HG03175 (cell line): ENCODE results near the gene ASPN.

Experiments used
- ATAC-seq: cut with Tn5 transposase; IDR thresholded peaks from one replicate; pipeline ENCODE4 v1.9.1; 2021; ENCODE audit warnings: mild to moderate bottlenecking, moderate library complexity; ENCODE audit not compliant: unreplicated experiment

Gene ASPN

DNA sequence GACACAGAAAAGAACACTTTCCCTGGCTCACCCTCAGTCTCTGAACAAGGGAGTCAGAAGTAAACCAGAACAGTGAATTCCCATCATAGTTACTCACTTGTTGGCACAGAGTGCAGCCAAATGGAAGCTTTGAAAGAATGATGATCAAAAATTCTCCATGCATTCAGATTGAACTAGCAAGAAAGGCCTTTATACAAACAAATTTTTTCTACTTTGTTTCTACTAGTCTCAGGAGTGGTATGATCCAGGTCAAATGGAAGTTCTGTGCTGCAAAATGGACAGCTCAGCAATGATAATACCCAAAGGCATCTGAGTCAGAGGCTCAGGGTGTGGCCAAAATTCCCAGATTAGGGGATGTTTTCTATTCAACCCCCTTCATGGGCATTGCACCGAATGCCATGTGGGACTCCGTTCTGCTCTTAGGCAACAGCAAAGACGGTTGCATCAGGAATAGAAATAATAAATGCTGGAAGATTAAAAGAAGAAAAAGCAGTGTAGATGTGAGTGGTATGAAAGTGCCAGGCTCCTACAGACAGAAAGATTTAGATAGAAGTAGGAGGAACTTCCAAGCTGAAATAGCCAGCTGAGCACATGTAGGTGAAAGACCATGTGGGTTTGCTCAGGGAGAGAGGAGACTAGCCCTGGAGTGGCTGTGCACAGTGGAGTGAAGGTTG, 24.0 kb upstream of the ASPN start:
- no peak for ATAC-seq

DNA sequence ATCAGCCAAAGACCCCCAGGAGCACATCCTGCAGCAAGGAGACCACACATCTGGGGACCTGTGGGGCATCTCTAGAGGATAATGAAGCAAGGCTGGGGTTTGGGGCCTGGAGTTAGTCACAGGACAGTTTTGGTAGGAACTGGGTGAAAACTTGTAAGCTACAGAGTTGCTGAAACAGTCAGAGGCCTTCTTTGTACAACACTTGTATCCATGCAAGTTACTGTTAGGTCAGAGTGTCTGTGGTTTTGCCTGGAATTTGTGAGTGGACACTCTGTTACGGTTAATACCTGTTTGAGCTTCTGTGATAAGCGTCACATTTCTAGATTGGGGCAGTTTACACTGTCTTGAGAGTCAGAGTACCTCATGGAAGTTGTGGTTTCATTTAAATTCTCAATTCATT, 22.6 kb upstream of the ASPN start:
- ATAC-seq = no peak

DNA sequence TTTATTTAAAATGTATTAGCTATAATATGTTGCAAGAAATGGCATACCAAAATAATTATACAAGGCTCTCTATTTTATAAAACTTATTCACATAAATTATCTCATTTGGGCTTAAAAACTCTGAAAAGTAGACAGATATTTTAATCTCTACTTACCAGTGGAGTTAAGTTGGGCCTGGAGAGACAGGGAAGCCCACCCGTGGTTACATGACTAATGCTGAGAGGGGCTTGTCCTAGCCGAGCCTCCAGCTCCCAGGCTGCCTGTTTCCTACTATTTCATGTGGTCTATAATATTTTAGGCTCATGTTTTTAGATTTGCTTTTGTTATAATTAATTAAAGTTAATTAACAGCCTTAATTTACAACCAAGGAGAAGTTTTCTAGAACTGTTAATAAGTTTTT, 20.9 kb upstream of the ASPN start:
- ATAC-seq = no peak

DNA sequence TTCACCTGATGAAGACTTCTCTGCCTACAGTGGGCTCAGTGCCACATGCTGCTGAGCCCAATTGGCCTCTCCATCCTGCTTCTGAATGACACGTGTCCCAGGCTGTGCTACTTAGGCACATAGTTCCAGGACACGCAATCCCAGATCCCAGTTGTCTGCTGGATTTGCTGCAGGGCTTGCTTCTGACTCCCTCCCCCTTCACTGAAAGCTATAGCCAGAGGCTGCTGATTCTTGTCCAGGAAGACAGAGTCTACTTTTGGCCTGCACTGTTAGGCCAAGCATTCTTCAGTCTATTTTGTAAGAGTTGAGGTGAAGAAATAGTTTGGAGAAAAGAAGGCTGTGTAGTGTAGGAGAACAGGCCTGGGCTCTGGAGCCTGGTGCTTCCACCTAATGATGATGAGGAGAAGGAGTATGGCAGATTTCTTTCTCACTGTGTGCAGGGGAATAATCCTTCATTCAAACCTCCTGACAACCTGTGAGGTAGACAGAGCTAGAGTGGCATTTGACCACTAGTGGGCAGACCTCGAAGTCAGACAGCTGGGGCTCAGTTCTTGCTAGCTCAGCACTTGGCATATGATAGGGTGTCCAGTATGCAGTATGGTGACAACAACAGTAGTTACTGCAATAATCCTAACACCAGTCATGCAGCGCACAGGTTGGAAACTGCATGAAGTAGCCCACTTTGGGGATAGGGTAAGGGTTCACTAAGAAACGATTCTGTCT, 19.5 kb upstream of the ASPN start:
- ATAC-seq = no peak

DNA sequence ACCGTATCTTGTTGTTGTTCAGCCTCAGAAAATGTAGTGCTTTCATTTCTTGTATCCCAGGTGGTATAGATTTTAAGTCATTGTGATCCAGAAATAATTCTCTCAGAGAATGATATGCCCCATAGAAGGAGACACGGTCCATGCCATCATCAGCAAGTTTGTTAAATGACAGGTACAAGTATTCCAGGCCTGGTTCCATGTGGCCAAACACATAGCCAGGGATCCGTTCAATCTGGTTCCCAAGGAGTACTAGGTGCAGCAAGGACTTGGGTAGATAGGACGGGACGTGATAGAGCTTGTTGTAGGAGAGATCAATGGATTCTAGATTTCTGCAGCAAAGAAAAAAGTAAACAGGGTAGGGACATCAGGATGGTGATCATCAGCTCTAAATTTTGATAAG, 18.4 kb upstream of the ASPN start:
- no peak for ATAC-seq

DNA sequence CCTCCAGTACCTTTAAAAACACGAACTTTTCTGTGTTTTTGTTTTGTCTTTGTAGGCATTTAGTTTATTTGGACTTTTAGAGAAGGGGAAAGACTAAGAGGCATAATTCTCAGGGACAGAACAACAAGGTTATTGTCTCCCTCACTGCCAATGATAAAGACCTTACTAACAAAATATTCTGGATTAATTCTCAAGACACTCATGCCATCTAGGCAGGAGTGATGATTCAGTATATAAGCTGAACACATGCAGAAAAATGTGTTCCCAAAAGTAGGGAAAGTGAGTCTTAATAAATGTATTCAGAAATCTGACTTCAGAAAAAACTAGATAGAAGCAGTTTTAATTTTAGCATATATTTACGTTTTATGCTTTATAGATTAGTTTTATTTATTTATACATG, 17.4 kb upstream of the ASPN start:
- ATAC-seq = no peak

DNA sequence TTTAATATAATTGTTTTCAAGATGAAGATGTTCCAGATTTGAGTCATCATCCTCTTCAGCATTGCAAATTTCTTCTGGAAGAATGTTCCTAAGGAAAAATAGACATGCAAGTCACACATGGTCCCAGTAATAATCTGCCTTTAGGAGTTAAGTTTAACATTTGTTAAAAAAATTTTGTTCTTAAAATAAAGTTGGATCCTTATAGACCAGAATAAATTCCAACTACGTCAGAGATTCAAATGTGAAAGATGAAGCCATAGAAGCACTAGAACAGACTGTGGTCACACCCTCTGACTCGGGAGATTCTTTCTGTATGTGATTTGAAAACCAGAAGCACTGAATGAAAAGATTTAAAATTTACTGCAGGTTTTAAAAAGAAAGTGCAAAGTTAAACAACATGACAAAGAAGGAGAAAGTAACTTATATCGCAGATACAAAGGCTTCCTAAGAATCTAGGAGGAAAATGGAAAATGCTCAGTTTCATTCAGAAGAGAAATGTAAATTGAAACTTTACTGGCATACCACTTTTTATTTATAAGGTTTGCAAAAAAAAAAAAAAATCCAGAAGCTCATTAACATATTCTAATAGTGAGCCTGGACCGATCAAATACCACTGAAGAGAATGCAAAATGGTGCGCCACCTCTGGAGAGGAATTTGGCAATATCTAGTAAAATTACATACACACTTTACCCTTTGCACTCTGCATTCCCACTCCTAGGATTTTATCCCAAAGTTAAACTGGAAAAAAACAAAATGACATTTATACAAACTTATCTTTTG, 14.3 kb upstream of the ASPN start:
- no peak for ATAC-seq

DNA sequence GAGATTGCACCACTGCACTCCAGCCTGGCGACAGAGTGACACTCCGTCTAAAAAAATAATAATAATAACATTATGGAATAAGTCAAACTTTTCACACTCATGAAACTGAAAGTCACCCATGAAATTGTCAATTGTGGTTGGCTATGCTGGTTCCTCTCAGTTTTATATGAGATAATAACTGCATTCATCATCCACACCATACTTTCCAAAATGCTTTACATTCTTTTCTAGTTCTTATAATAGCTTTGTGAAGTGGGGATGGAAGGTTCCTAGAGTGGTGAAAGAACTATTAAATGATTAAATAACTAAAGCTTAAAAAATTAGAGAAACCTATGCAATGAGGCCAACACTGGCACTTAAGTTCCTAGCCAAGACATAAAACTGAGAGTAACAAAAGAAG, 12.6 kb upstream of the ASPN start:
- ATAC-seq = no peak

DNA sequence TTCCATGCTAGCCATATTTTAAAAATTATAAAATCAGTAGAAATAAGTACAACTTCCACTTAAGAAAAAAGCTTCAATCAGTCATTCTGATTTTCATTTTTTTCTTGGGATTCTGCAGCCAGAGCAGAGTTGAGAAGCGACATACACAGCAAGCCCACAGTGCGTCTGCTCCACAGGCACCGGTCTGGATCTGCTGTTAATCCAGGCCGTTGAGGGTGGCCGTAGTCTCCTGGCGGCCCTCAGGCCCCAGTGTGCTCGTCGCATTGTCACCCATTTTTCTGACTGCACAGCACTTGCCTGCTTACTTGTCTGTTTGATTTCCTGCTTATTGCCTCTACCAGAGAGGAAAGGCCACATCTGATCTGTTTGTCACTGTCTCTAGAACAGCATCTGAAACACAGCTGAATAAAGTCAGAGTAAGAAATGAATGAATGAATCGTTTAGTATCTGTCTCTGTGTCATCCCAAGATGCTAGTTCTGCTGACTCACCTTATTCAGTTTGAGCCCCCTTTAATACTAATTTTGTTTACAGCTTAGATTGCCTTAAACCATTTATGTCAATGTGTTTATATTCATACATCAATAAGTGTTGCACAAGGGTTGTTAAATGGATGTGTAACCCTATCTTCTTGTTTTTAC, 11.6 kb upstream of the ASPN start:
- ATAC-seq = no peak

DNA sequence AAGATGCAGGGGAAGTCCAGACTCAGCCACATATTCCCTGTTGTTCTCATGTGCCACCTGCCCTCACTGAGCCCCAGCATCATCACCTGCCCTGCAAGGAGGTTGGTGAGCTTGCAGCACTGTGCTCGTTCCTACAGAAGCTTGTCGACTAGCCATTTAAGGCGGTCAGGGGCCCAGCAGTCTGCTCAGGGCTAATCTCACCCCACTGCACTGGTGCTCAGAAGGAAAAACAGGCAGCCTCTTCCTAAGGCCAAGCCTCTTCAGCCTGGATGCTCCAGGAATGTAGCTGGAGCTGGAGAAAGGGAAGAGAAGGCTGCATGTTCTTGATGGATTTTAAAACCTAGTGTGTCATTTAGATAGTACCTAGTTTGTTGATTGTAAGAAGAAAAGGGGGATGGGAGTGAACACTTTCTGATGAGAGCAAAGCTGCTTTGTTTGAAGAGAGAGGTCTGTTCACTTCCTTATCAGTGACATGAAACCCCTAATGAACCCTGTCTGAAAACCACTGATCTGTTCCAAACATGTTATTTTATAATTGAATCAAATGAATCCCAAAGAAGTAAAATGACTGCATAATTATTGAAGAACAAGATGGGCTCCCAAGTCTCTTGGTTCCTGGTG, 10.6 kb upstream of the ASPN start:
- no peak for ATAC-seq

DNA sequence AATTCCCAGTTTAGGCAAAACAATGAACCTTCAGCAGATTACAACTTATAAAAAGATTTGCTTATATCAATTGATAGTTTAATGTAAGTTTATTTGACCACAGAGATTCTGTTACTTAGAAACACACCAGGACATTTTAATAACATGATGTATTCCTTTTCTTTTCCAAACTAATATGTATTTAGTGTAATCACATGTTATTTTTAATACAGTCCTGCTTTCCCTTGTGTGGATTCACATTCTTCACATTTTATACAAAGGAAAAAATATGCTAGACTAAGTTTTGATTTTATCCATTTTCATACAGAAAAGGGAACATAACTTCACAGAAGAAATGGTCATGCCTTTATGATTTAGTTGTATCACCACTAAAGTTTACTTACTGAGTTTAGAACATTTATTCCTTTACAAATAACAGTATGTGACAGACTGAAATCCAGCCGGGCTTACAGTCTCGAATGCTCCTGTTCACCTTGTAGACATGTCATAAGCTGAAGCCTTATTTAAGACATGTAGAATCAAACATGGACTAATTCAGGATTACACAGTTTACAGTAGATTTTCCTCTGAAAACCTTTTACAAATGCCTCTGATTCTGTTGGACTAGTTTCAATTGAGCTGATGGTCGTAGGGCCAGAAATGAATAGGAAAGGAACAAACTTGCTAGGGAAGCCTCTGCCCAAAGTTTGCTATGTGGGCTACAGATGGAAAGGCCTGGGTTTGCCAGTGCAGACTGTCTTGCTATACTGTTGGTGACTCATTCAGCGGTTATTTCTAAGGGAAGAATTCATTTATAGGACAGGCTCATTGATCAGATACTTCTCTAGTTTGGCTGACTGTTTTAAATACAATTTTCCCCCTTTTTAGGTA, 6.6 kb upstream of the ASPN start:
- no peak for ATAC-seq

DNA sequence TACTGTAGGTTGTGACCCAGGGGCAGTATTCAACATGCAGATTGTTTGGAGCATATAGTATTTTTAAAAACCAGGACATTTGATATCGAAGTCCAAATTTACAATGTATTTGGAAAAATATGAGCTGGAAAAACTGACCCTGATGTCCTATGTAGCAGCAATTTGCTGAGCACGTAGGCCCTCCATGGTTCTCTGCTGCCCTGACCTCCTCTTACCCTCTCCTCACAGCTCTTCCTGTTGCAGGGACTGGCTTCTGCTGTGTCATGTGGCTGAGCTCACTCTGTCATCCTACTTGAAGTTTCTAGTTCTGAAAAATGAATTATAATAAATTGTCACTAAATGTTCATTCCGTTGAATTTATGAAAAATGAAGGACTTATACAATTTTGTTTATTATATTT, 4.1 kb upstream of the ASPN start:
- no peak for ATAC-seq

DNA sequence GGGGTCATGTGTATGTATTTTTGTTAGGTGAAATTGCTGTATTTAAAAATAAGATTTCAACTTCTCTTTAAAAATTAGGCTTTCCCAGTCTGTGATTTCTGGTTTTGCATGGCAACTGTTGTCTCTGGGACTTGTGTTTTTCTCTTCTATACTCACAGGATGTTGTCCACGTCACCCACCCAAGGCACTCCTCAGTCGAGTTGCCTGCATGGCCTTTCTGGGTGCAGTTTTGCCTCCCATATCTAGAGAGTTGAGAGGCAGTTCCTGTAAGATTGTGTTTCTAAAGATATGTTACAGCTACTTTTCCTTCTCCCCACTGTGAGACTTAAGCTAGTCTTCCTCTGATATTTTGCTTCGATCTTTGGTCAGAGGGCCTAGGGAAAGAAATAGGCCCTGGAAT, 2.3 kb upstream of the ASPN start:
- no peak for ATAC-seq

DNA sequence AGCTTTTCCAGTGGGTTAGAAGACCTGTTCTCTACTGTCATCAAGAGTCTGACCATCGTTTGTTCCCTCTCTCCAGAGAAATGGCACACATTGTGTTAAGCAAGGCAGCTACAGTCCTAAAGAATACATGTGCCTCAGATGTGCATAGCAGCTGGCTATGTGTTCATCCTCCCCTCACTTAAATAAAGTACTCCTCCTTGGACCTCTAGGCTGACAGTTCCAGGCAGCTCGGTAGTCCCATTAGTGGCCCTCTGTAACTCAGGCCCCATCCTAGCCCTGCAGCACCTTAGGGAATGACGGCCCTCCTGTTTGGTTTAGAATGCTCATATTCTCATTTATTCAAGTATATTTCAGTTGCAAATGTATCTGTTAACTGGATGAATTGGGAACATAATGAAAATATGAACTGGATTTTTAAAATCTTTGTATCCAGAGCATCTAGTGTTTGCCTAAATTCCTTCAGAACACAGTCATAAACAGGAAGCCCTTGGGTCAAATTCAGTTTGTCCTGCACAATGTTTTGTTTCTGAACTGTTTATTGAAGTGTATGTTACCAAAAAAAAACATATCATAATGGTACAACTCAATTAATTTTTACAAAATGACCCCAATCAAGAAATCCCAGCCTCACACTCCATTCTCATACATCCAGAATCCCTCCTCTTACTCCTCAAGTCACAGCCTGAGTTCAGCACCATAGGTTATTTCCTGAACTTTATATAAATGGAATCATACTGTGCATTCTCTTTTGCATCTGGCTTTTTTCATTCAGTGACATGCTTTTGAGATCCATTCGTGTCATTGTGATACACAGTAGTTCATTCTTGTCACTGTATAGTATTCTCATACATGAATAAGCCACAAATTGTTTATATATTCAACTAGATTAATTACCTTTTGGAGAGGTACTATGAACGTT, 1.6 kb upstream of the ASPN start:
- ATAC-seq = no peak

DNA sequence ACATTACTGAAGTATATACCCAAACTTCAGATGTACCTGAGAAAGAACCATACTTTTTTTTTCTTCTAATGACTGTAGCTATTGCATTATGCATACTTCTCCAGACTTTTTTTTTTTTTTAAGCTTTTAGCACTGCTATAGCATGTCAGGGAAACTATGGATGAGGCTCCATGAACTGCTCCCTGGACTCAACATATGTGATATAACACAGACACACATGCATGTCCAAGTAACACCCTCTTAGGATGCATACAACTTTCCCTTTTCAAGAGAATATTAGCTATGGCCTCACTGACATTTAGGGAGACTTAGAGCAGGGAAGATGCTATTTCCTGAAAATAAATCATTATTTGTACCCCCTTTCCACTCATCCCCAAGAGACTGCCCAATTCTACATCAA, 499 bp upstream of the ASPN start:
- no peak for ATAC-seq

DNA sequence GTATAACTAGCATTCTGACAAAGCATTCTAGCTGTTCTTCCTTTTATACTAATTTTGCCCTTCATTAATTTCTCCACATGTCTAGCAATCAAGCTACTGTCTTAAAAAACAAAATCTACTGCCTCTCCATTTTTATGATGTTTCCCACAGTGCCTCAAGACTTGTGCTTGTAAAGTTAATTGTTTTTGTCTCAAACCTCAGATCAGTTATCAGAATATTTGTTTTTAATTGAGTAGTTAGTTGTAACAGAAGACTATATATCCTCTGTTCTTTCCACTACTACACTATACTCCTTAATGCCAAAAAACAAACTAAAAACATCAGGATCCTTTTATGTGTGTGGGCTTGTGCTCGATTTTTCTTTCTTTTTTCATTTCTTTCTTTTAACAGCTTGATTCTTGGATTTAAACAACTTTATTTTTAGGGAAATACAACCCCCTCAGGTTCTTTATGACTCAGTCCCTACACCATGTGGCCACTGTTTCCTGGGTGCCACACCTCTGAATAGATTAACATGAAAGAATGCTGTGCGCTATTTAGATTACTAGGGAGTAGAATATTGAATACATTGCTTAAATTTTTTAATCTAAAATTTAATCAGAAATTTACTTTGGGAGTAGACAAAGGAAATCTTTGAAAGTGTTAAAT, 1.2 kb downstream of the ASPN start:
- no peak for ATAC-seq

DNA sequence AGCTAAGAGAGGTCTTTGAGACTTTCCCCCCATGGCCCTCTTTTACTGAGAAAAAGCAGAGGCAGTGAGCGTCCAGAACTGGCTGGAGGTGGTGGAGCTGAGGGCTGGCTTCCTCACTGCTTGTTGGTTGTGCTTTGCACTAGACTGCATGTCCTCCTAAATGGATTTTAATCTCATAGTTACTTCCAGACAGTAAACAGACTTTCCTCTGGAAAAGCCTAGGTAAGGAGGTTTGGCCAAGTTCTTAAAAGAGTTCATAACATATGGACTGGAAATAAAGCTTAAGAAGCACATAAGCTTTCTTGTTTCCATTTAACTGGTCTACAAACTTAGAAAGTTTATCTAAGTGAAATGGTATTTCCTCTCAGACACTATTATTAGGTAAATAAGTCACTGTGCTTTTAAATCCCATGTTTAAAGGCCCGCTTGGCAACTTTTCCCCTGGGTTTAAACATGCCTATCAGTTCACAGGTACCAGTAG, 2.0 kb downstream of the ASPN start:
- no peak for ATAC-seq

DNA sequence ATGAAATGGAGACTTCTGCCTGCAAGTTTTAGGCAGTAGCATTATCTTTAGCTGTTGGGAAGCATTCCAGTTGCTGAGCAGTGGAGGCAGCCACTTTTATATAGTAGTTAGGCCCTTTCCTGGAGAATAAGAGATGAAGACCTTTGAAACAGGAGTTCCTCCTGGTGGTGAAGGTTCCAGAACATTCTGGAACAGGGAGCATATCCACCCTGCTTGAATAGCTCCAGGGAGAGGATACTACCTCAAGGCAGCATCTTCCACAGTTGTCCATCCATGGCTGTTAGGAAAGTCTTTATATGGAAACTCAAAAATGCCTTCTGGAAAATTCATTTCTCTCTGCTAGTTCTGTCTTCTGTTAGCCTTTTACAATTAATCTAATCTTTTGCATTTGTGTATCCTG, 3.0 kb downstream of the ASPN start:
- ATAC-seq = no peak

DNA sequence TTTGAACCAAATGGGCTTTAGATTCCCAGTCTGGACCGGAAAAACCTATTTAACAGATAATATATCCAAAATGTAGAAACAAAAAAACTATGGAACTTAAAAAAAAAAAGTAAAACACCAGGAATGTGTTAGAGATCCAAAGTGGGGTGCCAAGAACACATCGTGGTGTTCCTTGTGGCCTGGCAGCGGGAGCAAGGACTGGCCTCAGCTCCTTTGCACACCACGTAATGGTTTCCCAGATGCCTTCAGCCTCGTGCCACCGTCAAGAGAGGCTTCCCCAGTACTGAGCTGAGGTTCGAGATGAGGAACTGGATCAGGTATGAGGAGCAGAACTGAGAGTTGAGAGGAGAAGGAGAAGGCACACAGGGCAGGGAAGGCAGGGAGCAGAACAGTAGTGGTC, 3.5 kb downstream of the ASPN start:
- no peak for ATAC-seq
